NT2/D1 (cell line): ENCODE data around the gene ELFN1.
"Not testable (repeated sequence)": the region's sequence is repeated elsewhere in the genome, so short reads cannot be mapped to it uniquely, and the experiment has no call there.

Source experiments
- DNase-seq: peaks from one replicate; pipeline ENCODE4 v3.0.0-alpha.2; 2011; ENCODE audit warnings: low read depth, low spot score
- H3K27me3 ChIP-seq: 2 replicates; pipeline ENCODE4 v1.6.0; 2011; ENCODE audit warnings: mild to moderate bottlenecking; ENCODE audit not compliant: insufficient read length, insufficient read depth
- H3K36me3 ChIP-seq: 2 replicates; pipeline ENCODE4 v1.6.1; 2011; ENCODE audit warnings: mild to moderate bottlenecking, low read length, mixed read lengths; ENCODE audit not compliant: insufficient read depth, insufficient read length
- H3K4me1 ChIP-seq: 2 replicates; pipeline ENCODE4 v1.5.1; 2011; ENCODE audit not compliant: insufficient read depth, insufficient read length
- H3K4me3 ChIP-seq: 2 replicates; pipeline ENCODE4 v1.5.1; 2011; ENCODE audit warnings: low read depth; ENCODE audit not compliant: insufficient read length
- H3K9ac ChIP-seq: 2 replicates; pipeline ENCODE4 v1.6.0; 2011; ENCODE audit warnings: low read depth; ENCODE audit not compliant: insufficient read length
- H3K9me3 ChIP-seq: 2 replicates; pipeline ENCODE4 v1.5.1; 2011; ENCODE audit warnings: mild to moderate bottlenecking, low read length; ENCODE audit not compliant: insufficient read depth
- SUZ12 ChIP-seq: IDR thresholded peaks from 2 replicates; pipeline ENCODE4 v1.6.1; 2011; ENCODE audit not compliant: insufficient read length, insufficient read depth; ENCODE audit errors: extremely low read depth
- YY1 ChIP-seq: IDR thresholded peaks from 2 replicates; pipeline ENCODE4 v1.6.1; 2011; ENCODE audit not compliant: insufficient read length, insufficient read depth
- ZNF274 ChIP-seq: IDR thresholded peaks from 2 replicates; pipeline ENCODE4 v1.6.1; 2011; ENCODE audit warnings: mild to moderate bottlenecking, low read depth, low read length

The ELFN1 gene

GRCh38 chr7:1762238-1762945, 92.3 kb downstream of the ELFN1 start:
- TF ChIP-seq ZNF274 (no peak), YY1 (no peak), SUZ12 (no peak)
- Histone ChIP-seq H3K36me3 (no peaks in the 10 kb centered on the region), H3K9me3 (no peaks in the 10 kb centered on the region), H3K9ac (no peak overlapping the region), H3K27me3 (peaks cover 11% of the 10 kb centered on the region), H3K4me1 (peaks cover 7% of the 10 kb centered on the region), H3K4me3 (no peak overlapping the region)
- no peak for DNase-seq

GRCh38 chr7:1763033-1763432, 93.0 kb downstream of the ELFN1 start:
- Histone ChIP-seq H3K36me3 (no peaks in the 10 kb centered on the region), H3K9ac (no peak overlapping the region), H3K27me3 (peaks cover 5% of the 10 kb centered on the region), H3K4me3 (no peak overlapping the region), H3K4me1 (peaks cover 7% of the 10 kb centered on the region), H3K9me3 (no peaks in the 10 kb centered on the region)
- DNase-seq = no peak
- TF ChIP-seq SUZ12 = no peak
- TF ChIP-seq YY1 = no peak
- TF ChIP-seq ZNF274 = no peak

GRCh38 chr7:1763911-1764310, 93.8 kb downstream of the ELFN1 start:
- H3K4me3 ChIP-seq, H3K4me1 ChIP-seq, H3K9ac ChIP-seq, H3K27me3 ChIP-seq, H3K9me3 ChIP-seq, DNase-seq, H3K36me3 ChIP-seq: not testable (repeated sequence)

GRCh38 chr7:1765336-1765735, 95.3 kb downstream of the ELFN1 start:
- no peaks in the 10 kb centered on the region for H3K9me3 ChIP-seq
- no peaks in the 10 kb centered on the region for H3K27me3 ChIP-seq
- no peak overlapping the region for H3K9ac ChIP-seq
- no peak overlapping the region for H3K4me3 ChIP-seq
- no peaks in the 10 kb centered on the region for H3K36me3 ChIP-seq
- TF ChIP-seq YY1 (no peak), SUZ12 (no peak), ZNF274 (no peak)
- DNase-seq = no peak
- H3K4me1 ChIP-seq = peaks cover under 1% of the 10 kb centered on the region

- Histone ChIP-seq H3K27me3 (no peaks in the 10 kb centered on the region), H3K9ac (no peak overlapping the region), H3K36me3 (no peaks in the 10 kb centered on the region), H3K4me1 (no peaks in the 10 kb centered on the region), H3K4me3 (no peak overlapping the region), H3K9me3 (no peaks in the 10 kb centered on the region)
- DNase-seq = no peak
- TF ChIP-seq ZNF274 (no peak), YY1 (no peak), SUZ12 (no peak)
Measured at GRCh38 chr7:1767524-1767923, 97.4 kb downstream of the ELFN1 start.

- H3K9me3 ChIP-seq = no peaks in the 10 kb centered on the region
- TF ChIP-seq YY1 (no peak), ZNF274 (no peak), SUZ12 (no peak)
- no peaks in the 10 kb centered on the region for H3K4me1 ChIP-seq
- no peaks in the 10 kb centered on the region for H3K27me3 ChIP-seq
- H3K36me3 ChIP-seq = no peaks in the 10 kb centered on the region
- H3K9ac ChIP-seq = no peak overlapping the region
- DNase-seq = no peak
- H3K4me3 ChIP-seq = no peak overlapping the region
Measured at GRCh38 chr7:1768832-1769231, 98.8 kb downstream of the ELFN1 start.

GRCh38 chr7:1769286-1770200, 99.5 kb downstream of the ELFN1 start:
- DNase-seq = no peak
- H3K4me3 ChIP-seq = no peak overlapping the region
- H3K9ac ChIP-seq = no peak overlapping the region
- no peak for TF ChIP-seq YY1
- TF ChIP-seq ZNF274 = no peak
- no peak for TF ChIP-seq SUZ12
- no peaks in the 10 kb centered on the region for H3K27me3 ChIP-seq
- H3K9me3 ChIP-seq = no peaks in the 10 kb centered on the region
- H3K4me1 ChIP-seq = no peaks in the 10 kb centered on the region
- H3K36me3 ChIP-seq = no peaks in the 10 kb centered on the region

GRCh38 chr7:1770331-1770730, 100.3 kb downstream of the ELFN1 start:
- H3K27me3 ChIP-seq = no peaks in the 10 kb centered on the region
- TF ChIP-seq YY1 = no peak
- no peak for TF ChIP-seq SUZ12
- no peak for TF ChIP-seq ZNF274
- DNase-seq = no peak
- H3K9me3 ChIP-seq = peaks cover 6% of the 10 kb centered on the region; the same call in 1 of the 2 replicates
- H3K36me3 ChIP-seq = no peaks in the 10 kb centered on the region
- H3K9ac ChIP-seq = no peak overlapping the region
- H3K4me1 ChIP-seq = no peaks in the 10 kb centered on the region
- H3K4me3 ChIP-seq = no peak overlapping the region
